HepG2 (cell line): ENCODE results near the gene SNAPIN. TPM values are rescaled to one million over a fixed set of nuclear protein-coding genes. Genes with fewer than 3 reads are reported as not detected.

Experiments used
- ATAC-seq: fragments of 200-7000 bp; cut with Tn5 transposase; 3 replicates; pipeline ENCODE4 v1.9.1; 2020; ENCODE audit warnings: mild to moderate bottlenecking, moderate library complexity
- BruUV-seq: library from RNA; stranded (reverse); fragments of 400-500 nt; replicated peaks from 2 replicates; lab custom pipeline; 2021; lab: Mats Ljungman, UMichigan
- CTCF ChIA-PET: fragments of 300-600 bp; formaldehyde crosslinking; extraction: SDS; loops from one replicate; lab custom pipeline; 2021; ENCODE audit warnings: low total read pairs, inconsistent platforms, low intra/inter-chr PET ratio; lab: Yijun Ruan, JAX
- POLR2A ChIA-PET: fragments of 350-600 bp; sonication (Branson Sonifier 250); formaldehyde crosslinking; loops from one replicate; lab custom pipeline; 2020; ENCODE audit warnings: antibody characterized with exemption, inconsistent platforms; lab: Yijun Ruan, JAX
- DNase-seq: peaks from one replicate; pipeline ENCODE4 v3.0.0-alpha.2; 2015; ENCODE audit warnings: low spot score
- FAIRE-seq: peaks from 3 replicates; lab custom pipeline; 2011; peaks lifted over from hg19 to GRCh38; lab: Jason Lieb, UNC
- H2AFZ ChIP-seq: one replicate; pipeline ENCODE4 v1.6.1; 2011; ENCODE audit warnings: low read length, inconsistent platforms
- H3K27ac ChIP-seq: fragments of 300-600 bp; 3 replicates; pipeline ENCODE4 v1.8.0; 2011; ENCODE audit warnings: mixed run types, mild to moderate bottlenecking, mixed read lengths, low read length, inconsistent platforms; ENCODE audit not compliant: insufficient read depth; ENCODE audit errors: extremely low read length
- H3K27me3 ChIP-seq, 2 experiments: fragments of 200-600 bp in 1 of 2; 2 replicates in 1 of 2; 3 replicates in 1 of 2; pipeline versions ENCODE4 v1.6.0 to v1.8.0; 2011; ENCODE audit warnings: low read length in 2 of 2, mild to moderate bottlenecking in 2 of 2, moderate library complexity in 2 of 2, inconsistent platforms in 1 of 2; ENCODE audit not compliant: insufficient read depth in 2 of 2, control insufficient read depth in 1 of 2
- H3K36me3 ChIP-seq, 2 experiments: fragments of 200-600 bp in 1 of 2; replicated peaks in 1 of 2; 2 replicates in 1 of 2; 3 replicates in 1 of 2; pipeline versions ENCODE4 v1.5.1 to v1.8.0; 2011; ENCODE audit warnings: low read length in 2 of 2, inconsistent platforms in 1 of 2; ENCODE audit not compliant: insufficient read depth in 2 of 2, control insufficient read depth in 1 of 2
- H3K4me1 ChIP-seq: 2 replicates; pipeline ENCODE4 v1.5.1; 2012; ENCODE audit warnings: low read length, inconsistent platforms; ENCODE audit not compliant: insufficient read depth
- H3K4me2 ChIP-seq: 2 replicates; pipeline ENCODE4 v1.6.0; 2011; ENCODE audit warnings: low read depth, low read length, inconsistent platforms
- H3K4me3 ChIP-seq, 3 experiments: fragments of 200-600 bp in 1 of 3; sonication (generic), shearing (Covaris generic) in 1 of 3; replicated peaks in 1 of 3; 2 replicates each; pipeline ENCODE4 v1.5.1; 2011 to 2016; ENCODE audit warnings: low read length in 3 of 3, inconsistent platforms in 2 of 3, low read depth in 2 of 3, mild to moderate bottlenecking in 2 of 3, control low read depth in 1 of 3, mixed read lengths in 1 of 3; ENCODE audit not compliant: insufficient read depth in 1 of 3
- H3K79me2 ChIP-seq: one replicate; pipeline ENCODE4 v1.6.1; 2011; ENCODE audit warnings: low read length, inconsistent platforms; ENCODE audit not compliant: insufficient read depth
- H3K9ac ChIP-seq: 2 replicates; pipeline ENCODE4 v1.6.0; 2011; ENCODE audit warnings: mild to moderate bottlenecking, low read depth, low read length, inconsistent platforms; ENCODE audit not compliant: insufficient read depth
- H3K9me3 ChIP-seq: 2 replicates; pipeline ENCODE4 v1.5.1; 2012; ENCODE audit warnings: mild to moderate bottlenecking, low read length
- H4K20me1 ChIP-seq: 2 replicates; pipeline ENCODE4 v1.6.0; 2011; ENCODE audit warnings: inconsistent platforms, mild to moderate bottlenecking, low read length, moderate library complexity; ENCODE audit not compliant: insufficient read depth
- ERF ChIP-seq: IDR thresholded peaks from 2 replicates; pipeline ENCODE4 v1.6.1; 2018; ENCODE audit warnings: missing biosample characterization, missing genetic modification reagents
- FOXK2 ChIP-seq: fragments of 450-650 bp; IDR thresholded peaks from 2 replicates; pipeline ENCODE4 v1.6.1; 2016
- GATA4 ChIP-seq: sonication (generic); IDR thresholded peaks from 2 replicates; pipeline ENCODE4 v1.6.1; 2016; ENCODE audit warnings: antibody characterized with exemption, low read depth, borderline replicate concordance
- HNRNPLL ChIP-seq: fragments of 200-400 bp; formaldehyde crosslinking; IDR thresholded peaks from 2 replicates; pipeline ENCODE4 v1.6.1; 2017; ENCODE audit warnings: mild to moderate bottlenecking, low read depth, low read length; ENCODE audit not compliant: poor library complexity, severe bottlenecking
- KDM1A ChIP-seq: IDR thresholded peaks from 2 replicates; pipeline ENCODE4 v1.6.1; 2016; ENCODE audit warnings: missing compliant biosample characterization
- MYC ChIP-seq: sonication (generic); formaldehyde crosslinking; IDR thresholded peaks from 2 replicates; pipeline ENCODE4 v1.9.0; 2021; ENCODE audit warnings: missing genetic modification reagents, borderline replicate concordance
- POLR2G ChIP-seq: fragments of 200-400 bp; formaldehyde crosslinking; IDR thresholded peaks from 2 replicates; pipeline ENCODE4 v1.6.1; 2018; ENCODE audit warnings: mild to moderate bottlenecking, low read depth, low read length, moderate library complexity
- SALL1 ChIP-seq: sonication (generic); formaldehyde crosslinking; IDR thresholded peaks from 2 replicates; pipeline ENCODE4 v1.8.0; 2022; ENCODE audit warnings: mild to moderate bottlenecking, missing genetic modification reagents
- SRY ChIP-seq: sonication (generic); formaldehyde crosslinking; IDR thresholded peaks from 2 replicates; pipeline ENCODE4 v1.8.0; 2022; ENCODE audit warnings: mild to moderate bottlenecking, missing genetic modification reagents
- ZNF24 ChIP-seq: fragments of 450-650 bp; IDR thresholded peaks from 2 replicates; pipeline ENCODE4 v1.6.1; 2017; ENCODE audit warnings: antibody characterized with exemption, mild to moderate bottlenecking
- ZNF276 ChIP-seq: sonication (generic); formaldehyde crosslinking; IDR thresholded peaks from 2 replicates; pipeline ENCODE4 v1.4.0; 2020; ENCODE audit warnings: mild to moderate bottlenecking, low read depth, missing genetic modification reagents
- ZNF670 ChIP-seq: sonication (generic); formaldehyde crosslinking; IDR thresholded peaks from 2 replicates; pipeline ENCODE4 v1.8.0; 2022; ENCODE audit warnings: mild to moderate bottlenecking, missing genetic modification reagents, borderline replicate concordance
- ZNF788 ChIP-seq: sonication (generic); formaldehyde crosslinking; IDR thresholded peaks from 2 replicates; pipeline ENCODE4 v1.5.0; 2020; ENCODE audit warnings: mild to moderate bottlenecking, missing genetic modification reagents, borderline replicate concordance
- WGBS: methylation state at CpG from one replicate; pipeline ENCODE4 v1.1.6; 2017; ENCODE audit warnings: low lambda C conversion rate; 5-methylcytosine and 5-hydroxymethylcytosine counted together
- in situ Hi-C: cut with HindIII; loops from 2 replicates; pipeline ENCODE4 v1.10.0; 2017; ENCODE audit warnings: low pct_unique_long_range_greater_than_20kb; ENCODE audit not compliant: extremely low pct_ligation_motif_present
- intact Hi-C: fragments of 100-400 bp; cut with micrococcal nuclease; formaldehyde crosslinking; loops from one replicate; pipeline ENCODE4 v1.10.0; 2022; ENCODE audit not compliant: unreplicated experiment
- polyA plus RNA-seq, 8 experiments: library from polyadenylated mRNA; depleted of rRNA in 3 of 8; stranded (reverse) in 7 of 8; unstranded in 1 of 8; fragments of >200 nt; fragmentation: Illumina TruSeq in 4 of 8; extraction: Trizol in 4 of 8; gene quantifications; 2 replicates each; pipeline versions ENCODE4 v1.2.1 to v1.2.3, GENCODE V29; 2011 to 2016; ENCODE audit warnings: low read depth in 4 of 8, missing spikeins in 1 of 8, mixed read lengths in 1 of 8; ENCODE audit not compliant: insufficient read depth in 1 of 8
- total RNA-seq, 5 experiments: library from RNA; depleted of rRNA; stranded (reverse); fragments of >200 nt; fragmentation: Illumina TruSeq; extraction: Trizol; gene quantifications; 2 replicates each; pipeline ENCODE4 v1.2.3, GENCODE V29; 2016; ENCODE audit warnings: low read depth in 1 of 5
- TF ChIP-seq, protein P1 (sequence below), 2 experiments: sonication (generic) in 1 of 2; formaldehyde crosslinking in 1 of 2; IDR thresholded peaks; 2 replicates each; pipeline versions ENCODE4 v1.4.0 to v1.6.1; 2018 to 2020; ENCODE audit warnings: missing genetic modification reagents in 2 of 2, borderline replicate concordance in 1 of 2, low read depth in 1 of 2, mild to moderate bottlenecking in 1 of 2, missing biosample characterization in 1 of 2

Gene SNAPIN
- total and polyA plus RNA-seq, 2 of the 13 experiments (the other 11 are each of a cell fraction or from before 2014, with no cell fraction given): 23.9 to 25.7 TPM

DNA sequence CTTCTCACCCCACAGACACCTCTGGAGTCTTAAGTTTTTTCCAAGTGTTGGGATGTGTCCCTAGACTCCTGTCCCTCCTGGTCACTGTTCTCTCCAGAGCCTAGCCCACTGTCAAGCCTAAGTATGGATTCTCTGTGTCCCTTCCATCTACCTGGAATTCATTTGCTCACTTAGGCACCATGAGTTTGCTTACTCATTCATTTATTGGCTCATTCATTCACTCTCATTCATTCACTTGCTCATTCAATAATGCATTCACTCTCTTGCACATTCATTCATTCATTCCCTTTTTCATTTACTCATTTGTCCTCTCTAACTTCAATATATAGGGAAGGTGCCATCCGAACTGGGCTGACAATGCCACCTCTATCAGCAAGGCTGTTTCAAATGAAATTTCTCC is 47.1 kb upstream of the SNAPIN start:
- peaks cover 13% of the 10 kb centered on the region for H3K79me2 ChIP-seq
- TF ChIP-seq ZNF24 (peak; percentile 52; the same call in 1 of the 2 replicates), HNRNPLL (no peak)
- TF ChIP-seq, all 625 proteins: peak for 1
- DNase-seq (no peak), FAIRE-seq (no peak), ATAC-seq (no peak)
- Histone ChIP-seq H3K27ac (no peak overlapping the region), H3K4me2 (peak overlapping the region; percentile 84), H3K27me3 (no peaks in the 10 kb centered on the region; a peak in 1 of 5 replicates), H3K36me3 (no peaks in the 10 kb centered on the region; a peak in 1 of 5 replicates), H3K9ac (peak overlapping the region; percentile 80), H3K9me3 (no peaks in the 10 kb centered on the region), H2AFZ (no peak overlapping the region), H3K4me3 (peak overlapping the region in 1 of 3 experiments; percentile 76; a peak in 2 of 6 replicates), H4K20me1 (no peaks in the 10 kb centered on the region), H3K4me1 (peaks cover 85% of the 10 kb centered on the region)
- ChIA-PET POLR2A (interaction anchor here (0.6 to 12.2 kb wide), 6 partner anchors 14 to 66 kb away, joined by 3 to 390 read pairs (median 3); partner anchors contain the start of genes CHTOP, S100A1 and S100A13), CTCF (no interaction called here)
- intact Hi-C loops (no loop called here), in situ Hi-C loops (no loop called here)
- no TSS peak for BruUV-seq
- 89% methylated on average over 1 of the region's 1 CpG for WGBS

DNA sequence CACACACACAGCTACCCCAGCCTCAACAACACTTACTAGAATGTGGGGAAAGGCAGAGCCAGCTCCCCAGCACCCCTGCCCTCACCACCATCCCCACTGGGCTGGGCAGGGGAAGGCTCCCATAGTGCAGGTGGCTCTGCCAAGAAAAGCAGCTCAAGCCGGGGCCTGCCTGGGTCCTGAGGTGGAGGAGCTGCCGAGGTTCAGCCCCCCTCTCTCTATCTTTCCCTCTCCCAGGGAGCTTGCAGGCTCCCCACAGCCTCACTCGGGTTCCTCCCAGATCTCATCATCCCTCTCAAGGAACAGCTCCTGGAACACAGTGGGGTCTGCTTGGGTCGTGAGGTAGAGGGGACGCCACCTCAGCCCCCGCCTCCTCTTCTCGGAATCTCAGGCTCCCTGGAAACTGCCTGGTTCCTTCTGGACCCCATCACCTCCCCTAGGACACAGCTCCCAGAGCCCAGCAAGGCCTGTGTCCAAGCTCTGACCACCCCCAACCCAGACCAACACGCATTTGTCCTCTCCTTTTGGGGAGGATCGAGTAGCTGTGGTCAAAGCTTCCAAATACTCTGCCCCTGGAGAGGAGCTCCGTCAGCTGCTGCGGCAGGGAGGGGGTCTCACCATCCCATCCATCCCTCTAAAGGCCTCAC is 46.3 kb upstream of the SNAPIN start:
- H3K79me2 ChIP-seq: peaks cover 13% of the 10 kb centered on the region
- CTCF ChIA-PET: no interaction called here
- H3K36me3 ChIP-seq: no peaks in the 10 kb centered on the region
- H2AFZ ChIP-seq: no peak overlapping the region
- peak overlapping the region; percentile 66 for H3K27ac ChIP-seq
- H3K9ac ChIP-seq: peak overlapping the region; percentile 80
- H3K4me2 ChIP-seq: peak overlapping the region; percentile 84
- no TSS peak for BruUV-seq
- ATAC-seq: peak; percentile 0; the same call in 1 of the 3 replicates
- WGBS: 3% methylated on average over 9 of the region's 11 CpGs
- intact Hi-C loops: no loop called here
- POLR2A ChIA-PET: interaction anchor here (1.0 to 12.2 kb wide), 15 partner anchors 9 to 163 kb away, joined by 3 to 390 read pairs (median 4); partner anchors contain the start of genes CHTOP, S100A1, S100A13 and SLC27A3
- no peak for FAIRE-seq
- H3K27me3 ChIP-seq: no peaks in the 10 kb centered on the region; a peak in 1 of 5 replicates
- peak overlapping the region; percentile 60 to 76 (median 71) for H3K4me3 ChIP-seq
- H3K9me3 ChIP-seq: no peaks in the 10 kb centered on the region
- peaks cover 91% of the 10 kb centered on the region for H3K4me1 ChIP-seq
- DNase-seq: no peak
- no peaks in the 10 kb centered on the region for H4K20me1 ChIP-seq
- in situ Hi-C loops: no loop called here
- no peak for TF ChIP-seq ERF
- 0 out of 2 replicates have a peak, but pooled peaks have one; percentile 46 for TF ChIP-seq MYC (CRISPR knock-in tag)
- TF ChIP-seq SRY (CRISPR knock-in tag): no peak
- TF ChIP-seq KDM1A: no peak
- no peak for TF ChIP-seq ZNF276 (CRISPR knock-in tag)
- 0 out of 2 replicates have a peak, but pooled peaks have one; percentile 19 for TF ChIP-seq GATA4
- no peak for TF ChIP-seq FOXK2
- TF ChIP-seq POLR2G: 0 out of 2 replicates have a peak, but pooled peaks have one; percentile 8
- TF ChIP-seq ZNF670 (CRISPR knock-in tag): no peak
- TF ChIP-seq, protein P1, sequence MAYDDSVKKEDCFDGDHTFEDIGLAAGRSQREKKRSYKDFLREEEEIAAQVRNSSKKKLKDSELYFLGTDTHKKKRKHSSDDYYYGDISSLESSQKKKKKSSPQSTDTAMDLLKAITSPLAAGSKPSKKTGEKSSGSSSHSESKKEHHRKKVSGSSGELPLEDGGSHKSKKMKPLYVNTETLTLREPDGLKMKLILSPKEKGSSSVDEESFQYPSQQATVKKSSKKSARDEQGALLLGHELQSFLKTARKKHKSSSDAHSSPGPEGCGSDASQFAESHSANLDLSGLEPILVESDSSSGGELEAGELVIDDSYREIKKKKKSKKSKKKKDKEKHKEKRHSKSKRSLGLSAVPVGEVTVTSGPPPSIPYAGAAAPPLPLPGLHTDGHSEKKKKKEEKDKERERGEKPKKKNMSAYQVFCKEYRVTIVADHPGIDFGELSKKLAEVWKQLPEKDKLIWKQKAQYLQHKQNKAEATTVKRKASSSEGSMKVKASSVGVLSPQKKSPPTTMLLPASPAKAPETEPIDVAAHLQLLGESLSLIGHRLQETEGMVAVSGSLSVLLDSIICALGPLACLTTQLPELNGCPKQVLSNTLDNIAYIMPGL (CRISPR knock-in tag; IDR thresholded peaks at IDR 0.05; ENCODE audit: borderline replicate concordance in 1 of 2, low read depth in 1 of 2): no peak
- TF ChIP-seq ZNF788 (CRISPR knock-in tag): peak; percentile 23; the same call in 1 of the 2 replicates
- peak; percentile 3; the same call in 1 of the 2 replicates for TF ChIP-seq SALL1
